ENCODE data around the gene ST3GAL2. TPM values are rescaled to one million over a fixed set of nuclear protein-coding genes. Genes with fewer than 3 reads are reported as not detected.

The ST3GAL2 gene
- total and polyA plus RNA-seq, 2 of the 4 experiments (the other 2 are of a cell fraction) = 17.4 to 17.7 TPM

DNA sequence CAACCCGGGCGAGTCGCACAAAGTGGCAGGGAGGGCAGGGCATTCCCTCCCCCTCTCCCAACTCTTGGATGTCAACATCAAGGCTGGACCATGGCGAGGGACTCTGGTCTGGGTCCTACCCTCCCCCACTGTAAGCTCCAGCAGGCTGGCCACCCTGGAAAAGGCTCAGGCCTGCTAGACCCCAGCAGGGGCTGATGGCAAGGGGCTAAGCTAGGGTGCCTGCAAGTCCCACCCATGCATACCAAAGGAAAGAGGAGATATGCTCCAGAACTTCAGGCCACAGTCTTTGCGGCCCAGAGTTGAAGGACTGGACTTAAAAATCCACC lies 19.9 kb downstream of the ST3GAL2 start:
- peaks cover 32% of the 10 kb centered on the region for H3K9me1 ChIP-seq (ENCODE audit: insufficient read depth, low read length)
- H3K56ac ChIP-seq (ENCODE audit: extremely low read depth, insufficient read depth, low read length) = no peak overlapping the region
- TF ChIP-seq CEBPB (IDR thresholded peaks at IDR 0.05; ENCODE audit: low read depth, low read length) = no peak
- no peak for TF ChIP-seq RCOR1 (IDR thresholded peaks at IDR 0.05; ENCODE audit: insufficient replicate concordance, low read length)
- TF ChIP-seq CHD1 (IDR thresholded peaks at IDR 0.05; ENCODE audit: low read depth, low read length) = no peak
- TF ChIP-seq, protein P1, sequence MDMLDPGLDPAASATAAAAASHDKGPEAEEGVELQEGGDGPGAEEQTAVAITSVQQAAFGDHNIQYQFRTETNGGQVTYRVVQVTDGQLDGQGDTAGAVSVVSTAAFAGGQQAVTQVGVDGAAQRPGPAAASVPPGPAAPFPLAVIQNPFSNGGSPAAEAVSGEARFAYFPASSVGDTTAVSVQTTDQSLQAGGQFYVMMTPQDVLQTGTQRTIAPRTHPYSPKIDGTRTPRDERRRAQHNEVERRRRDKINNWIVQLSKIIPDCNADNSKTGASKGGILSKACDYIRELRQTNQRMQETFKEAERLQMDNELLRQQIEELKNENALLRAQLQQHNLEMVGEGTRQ (IDR thresholded peaks at IDR 0.05; ENCODE audit: low read depth, low read length) = no peak
- TF ChIP-seq, protein P2, sequence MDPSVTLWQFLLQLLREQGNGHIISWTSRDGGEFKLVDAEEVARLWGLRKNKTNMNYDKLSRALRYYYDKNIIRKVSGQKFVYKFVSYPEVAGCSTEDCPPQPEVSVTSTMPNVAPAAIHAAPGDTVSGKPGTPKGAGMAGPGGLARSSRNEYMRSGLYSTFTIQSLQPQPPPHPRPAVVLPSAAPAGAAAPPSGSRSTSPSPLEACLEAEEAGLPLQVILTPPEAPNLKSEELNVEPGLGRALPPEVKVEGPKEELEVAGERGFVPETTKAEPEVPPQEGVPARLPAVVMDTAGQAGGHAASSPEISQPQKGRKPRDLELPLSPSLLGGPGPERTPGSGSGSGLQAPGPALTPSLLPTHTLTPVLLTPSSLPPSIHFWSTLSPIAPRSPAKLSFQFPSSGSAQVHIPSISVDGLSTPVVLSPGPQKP (IDR thresholded peaks at IDR 0.05; ENCODE audit: borderline replicate concordance, low read depth, low read length) = no peak
- TF ChIP-seq NFE2L2 (IDR thresholded peaks at IDR 0.05; ENCODE audit: low read depth, low read length) = no peak
- no peak for TF ChIP-seq MAFK (IDR thresholded peaks at IDR 0.05; ENCODE audit: low read depth, low read length)
- TF ChIP-seq MAZ (IDR thresholded peaks at IDR 0.05; ENCODE audit: borderline replicate concordance, low read depth, low read length) = no peak
- no peak for TF ChIP-seq MXI1 (IDR thresholded peaks at IDR 0.05; ENCODE audit: borderline replicate concordance, low read depth, low read length)
- no peak for TF ChIP-seq FOS (IDR thresholded peaks at IDR 0.05; ENCODE audit: low read depth, low read length)
- no peak for TF ChIP-seq BHLHE40 (IDR thresholded peaks at IDR 0.05; ENCODE audit: low read depth, low read length)
- dilution Hi-C loops (cut with HindIII; ENCODE audit: low sequenced_read_pairs, unreplicated experiment) = no loop called here
- H3K23ac ChIP-seq (ENCODE audit: low read depth, low read length) = no peak overlapping the region
- in situ Hi-C loops (cut with MboI; ENCODE audit: low sequenced_read_pairs) = no loop called here
- no peak overlapping the region for H4K8ac ChIP-seq (ENCODE audit: low read depth in 2 of 2, low read length in 2 of 2)
- DNase-seq (no peak), ATAC-seq (ENCODE audit: low read depth) (no peak)
- H2AK9ac ChIP-seq (replicated peaks; ENCODE audit: low read depth, low read length, poor library complexity) = no peak overlapping the region
- peaks cover 2% of the 10 kb centered on the region; the same call in 1 of the 2 replicates for H3K4me1 ChIP-seq (ENCODE audit: control insufficient read depth, insufficient read depth, low read length)
- H3K27ac ChIP-seq (ENCODE audit: insufficient read depth, low read length) = no peak overlapping the region
- H3K36me3 ChIP-seq (ENCODE audit: control insufficient read depth, insufficient read depth, low read length) = peaks cover 7% of the 10 kb centered on the region
- no peak overlapping the region for H3K4me2 ChIP-seq (ENCODE audit: low read depth, low read length)
- no TSS peak for BruUV-seq (replicated peaks)
- no peak overlapping the region for H2BK20ac ChIP-seq (ENCODE audit: low read depth, low read length)
- no peak overlapping the region for H4K5ac ChIP-seq (ENCODE audit: low read depth, low read length)
- ChIA-PET CTCF (no interaction called here), POLR2A (ENCODE audit: unreplicated experiment) (no interaction called here)
- no peak overlapping the region for H2AK5ac ChIP-seq (ENCODE audit: low read depth, low read length)
- H3K79me1 ChIP-seq (ENCODE audit: low read depth in 1 of 2, low read length in 2 of 2) = peaks cover 34 to 93% of the 10 kb centered on the region in 2 experiments
- H3K9me3 ChIP-seq (ENCODE audit: control insufficient read depth, insufficient read depth, low read length) = no peaks in the 10 kb centered on the region
- intact Hi-C loops (cut with micrococcal nuclease) = no loop called here
- H2BK15ac ChIP-seq (ENCODE audit: low read depth, low read length) = no peak overlapping the region
- no peak overlapping the region for H3K9ac ChIP-seq (ENCODE audit: low read depth, low read length)
- H3K14ac ChIP-seq (replicated peaks; ENCODE audit: low read depth, low read length) = no peak overlapping the region
- H4K91ac ChIP-seq (ENCODE audit: insufficient read depth, low read depth, low read length) = no peak overlapping the region
- H2BK120ac ChIP-seq (ENCODE audit: low read depth, low read length) = no peak overlapping the region
- no peak overlapping the region for H2AFZ ChIP-seq (replicated peaks; ENCODE audit: low read length, poor library complexity)
- no peak overlapping the region for H2BK5ac ChIP-seq (ENCODE audit: low read depth, low read length, poor library complexity, severe bottlenecking)
- H4K20me1 ChIP-seq (ENCODE audit: insufficient read depth, low read length) = peaks cover 72% of the 10 kb centered on the region
- no peak overlapping the region for H3K4ac ChIP-seq (ENCODE audit: low read depth, low read length)
- no peaks in the 10 kb centered on the region for H3K27me3 ChIP-seq (ENCODE audit: control insufficient read depth, insufficient read depth, low read length)
- H3K18ac ChIP-seq (ENCODE audit: low read depth, low read length) = no peak overlapping the region
- WGBS, 2 experiments (ENCODE audit: extremely low coverage in 2 of 2, insufficient read length in 1 of 2) = 100% methylated on average over 2 of the region's 5 CpGs; no CpG with 5 or more reads in 1 of the 2 experiments
- H3K4me3 ChIP-seq (ENCODE audit: insufficient read depth, low read depth, low read length) = no peak overlapping the region

All from IMR-90 (cell line).